HG03097 (cell line): ENCODE data around the gene IQCC.
A peak's percentile ranks its signal among the peaks of the same experiment; 100 is the strongest.
"Not testable (repeated sequence)": the region's sequence is repeated elsewhere in the genome, so short reads cannot be mapped to it uniquely, and the experiment has no call there.

Experiments used
- ATAC-seq: cut with Tn5 transposase; IDR thresholded peaks from one replicate; pipeline ENCODE4 v1.9.1; 2021; ENCODE audit not compliant: unreplicated experiment, low FRiP score

The IQCC gene

GRCh38 chr1:32205401-32206370, at the start of gene IQCC:
Gene IQCC (plus strand): TSS chr1:32205671. CDS start chr1:32205682, 11 bp downstream.
- ATAC-seq: no peak

- no peak for ATAC-seq
Measured at GRCh38 chr1:32159189-32159588, 46.3 kb upstream of the IQCC start.

GRCh38 chr1:32163405-32163804, 42.1 kb upstream of the IQCC start:
- no peak for ATAC-seq

DNA sequence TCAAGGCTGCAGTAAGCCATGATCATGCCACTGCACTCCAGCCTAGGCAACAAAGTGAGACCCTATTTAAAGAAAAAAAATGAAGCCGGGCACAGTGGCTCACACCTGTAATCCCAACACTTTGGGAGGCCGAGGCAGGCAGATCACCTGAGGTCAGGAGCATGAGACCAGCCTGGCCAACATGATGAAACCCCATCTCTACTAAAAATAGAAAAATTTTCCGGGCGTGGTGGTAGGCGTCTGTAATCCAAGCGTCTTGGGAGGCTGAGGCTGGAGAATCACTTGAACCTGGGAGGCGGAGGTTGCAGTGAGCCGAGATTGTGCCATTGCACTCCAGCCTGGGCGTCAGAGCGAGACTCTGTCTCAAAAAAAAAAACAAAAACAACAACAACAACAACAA, 39.8 kb upstream of the IQCC start:
- ATAC-seq: not testable (repeated sequence)

DNA sequence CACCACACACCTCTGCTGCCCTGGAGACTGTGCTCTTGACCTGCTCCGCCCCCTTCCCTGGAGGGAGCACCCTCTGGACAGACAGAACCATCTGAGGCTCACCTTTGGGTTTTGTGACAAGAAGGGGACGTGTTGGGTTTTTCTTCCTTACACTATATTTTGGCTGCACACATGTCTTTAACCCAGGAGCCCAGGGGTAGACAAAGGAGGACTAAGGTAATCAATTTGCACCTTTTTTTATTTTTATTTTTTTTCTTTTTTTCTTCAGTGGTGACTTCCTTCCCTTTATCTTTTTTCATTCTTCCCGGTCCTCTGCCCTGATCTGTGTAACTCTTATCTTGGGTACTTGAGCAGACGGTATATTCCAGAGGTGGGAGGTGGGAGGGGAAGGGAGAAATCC, 34.5 kb upstream of the IQCC start:
- ATAC-seq: no peak

DNA sequence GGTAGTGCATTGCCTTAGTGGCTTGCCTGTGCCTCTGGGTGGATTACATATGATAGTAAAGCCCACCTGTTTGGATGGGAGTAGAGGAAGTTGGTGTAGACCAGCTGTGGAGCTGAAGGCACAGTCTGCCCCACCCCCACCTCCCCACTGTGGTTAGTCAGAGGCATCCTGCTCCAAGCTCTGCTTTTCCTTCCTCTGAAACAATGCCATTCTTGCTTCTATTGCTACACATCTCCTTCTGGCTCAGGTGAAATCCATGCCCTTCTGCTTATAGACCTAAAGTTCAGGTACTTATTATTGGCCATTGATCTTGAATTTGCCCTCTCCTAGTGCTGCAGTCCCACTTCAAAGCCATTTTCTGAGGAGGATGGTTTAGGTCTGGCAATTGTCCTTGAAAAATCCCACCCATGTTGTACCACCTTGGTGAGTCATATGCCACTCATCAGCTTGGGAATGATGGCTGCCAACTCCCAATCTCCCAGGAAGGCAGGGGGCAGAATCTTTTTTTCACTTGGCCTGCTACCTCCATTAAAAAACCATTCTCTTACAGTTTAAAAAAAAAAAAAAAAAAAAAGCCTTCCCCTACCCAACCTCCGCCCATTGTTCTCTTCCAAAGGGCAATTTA, 32.7 kb upstream of the IQCC start:
- ATAC-seq: no peak

DNA sequence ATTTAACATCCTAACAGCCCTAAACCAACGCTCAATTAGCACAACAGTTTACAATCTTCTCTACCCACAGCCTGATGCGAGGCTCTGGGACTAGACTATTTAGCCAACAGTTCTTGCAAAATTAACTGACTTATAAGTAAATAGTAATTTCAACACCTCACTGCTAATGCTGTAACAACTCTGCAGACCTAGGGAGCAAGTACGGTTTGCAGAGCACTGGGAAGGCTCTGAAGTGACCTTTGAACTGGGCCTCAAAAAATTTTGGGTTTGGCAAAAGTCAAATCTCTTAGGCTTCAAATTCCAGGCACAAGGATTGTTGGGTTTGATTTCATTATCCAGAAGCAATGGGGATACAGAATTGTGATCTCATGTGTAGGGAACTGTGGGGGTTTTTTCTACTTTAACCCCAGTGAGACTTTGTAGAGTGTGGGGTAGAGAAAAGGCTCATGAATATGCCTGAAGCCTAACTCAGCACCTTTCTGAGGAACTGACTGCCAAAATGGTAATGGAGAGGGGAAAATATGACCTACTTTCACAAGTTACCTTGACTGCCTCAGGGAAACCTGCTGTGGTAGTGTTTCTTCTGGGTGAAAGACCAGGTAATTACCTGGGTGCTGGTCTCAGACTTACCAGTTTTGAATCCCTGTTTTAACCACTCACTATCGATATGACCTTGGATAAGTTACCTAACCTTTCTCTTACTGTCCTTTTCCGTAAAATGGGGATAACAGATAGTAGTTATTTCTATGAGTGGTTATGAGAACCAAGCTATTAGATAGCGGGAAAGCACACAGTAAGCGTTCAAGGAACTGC, 26.9 kb upstream of the IQCC start:
- ATAC-seq: no peak

DNA sequence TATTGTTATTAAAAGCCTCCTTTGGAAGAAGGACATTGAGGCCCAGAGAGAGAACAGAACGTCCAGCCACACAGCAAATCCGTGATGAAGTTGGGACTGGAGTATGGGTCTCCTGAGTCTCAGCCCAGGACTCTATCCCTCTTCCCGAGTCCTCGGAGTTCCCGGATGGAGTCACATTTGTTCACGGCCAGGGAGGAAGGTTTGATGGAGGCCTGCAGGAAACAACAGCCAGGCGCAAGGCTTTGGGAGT, 26.4 kb upstream of the IQCC start:
- ATAC-seq: no peak

DNA sequence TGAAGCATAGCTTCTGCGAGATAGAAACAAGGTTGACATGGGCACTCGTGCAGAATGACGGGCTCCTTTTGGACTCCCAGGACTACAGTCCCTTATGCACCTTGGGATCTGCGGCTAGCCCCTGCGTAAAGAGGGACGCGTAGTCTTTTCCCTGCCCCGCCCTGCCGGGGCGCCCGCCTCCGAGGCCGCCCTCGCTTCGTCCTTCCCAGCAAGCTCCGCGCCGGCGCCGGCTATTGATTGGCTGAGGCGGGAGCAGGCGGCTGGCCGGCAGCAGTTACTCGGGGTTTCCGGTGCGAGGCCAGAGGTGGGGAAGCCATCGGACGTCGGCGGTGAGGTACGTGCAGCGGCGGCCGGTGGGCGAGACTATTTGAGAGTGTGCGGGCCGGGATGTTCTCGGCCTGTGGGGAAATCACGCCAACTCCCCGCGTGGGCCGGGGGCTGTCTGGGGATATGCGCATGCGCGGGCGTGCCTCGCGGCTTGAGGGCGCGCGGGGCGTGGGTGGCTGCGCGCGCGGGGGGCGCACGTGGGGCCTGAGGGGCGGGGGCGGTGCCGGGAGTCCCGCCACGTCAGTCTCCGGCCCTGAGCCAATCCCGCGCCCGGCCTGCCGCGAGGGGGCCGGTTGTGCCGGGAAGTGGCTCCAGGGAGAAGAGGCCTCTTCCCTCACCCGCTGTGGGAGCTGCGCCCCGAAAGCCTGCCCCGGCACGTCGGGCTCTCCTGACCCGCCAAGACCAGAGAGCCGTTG, 25.9 kb upstream of the IQCC start, which contains the start of gene TXLNA:
Gene TXLNA, plus strand, starts transcription at position 233 of the 743 bp plus-strand sequence. CDS start 671 bp downstream, outside the sequence.
- ATAC-seq: peak; percentile 80

DNA sequence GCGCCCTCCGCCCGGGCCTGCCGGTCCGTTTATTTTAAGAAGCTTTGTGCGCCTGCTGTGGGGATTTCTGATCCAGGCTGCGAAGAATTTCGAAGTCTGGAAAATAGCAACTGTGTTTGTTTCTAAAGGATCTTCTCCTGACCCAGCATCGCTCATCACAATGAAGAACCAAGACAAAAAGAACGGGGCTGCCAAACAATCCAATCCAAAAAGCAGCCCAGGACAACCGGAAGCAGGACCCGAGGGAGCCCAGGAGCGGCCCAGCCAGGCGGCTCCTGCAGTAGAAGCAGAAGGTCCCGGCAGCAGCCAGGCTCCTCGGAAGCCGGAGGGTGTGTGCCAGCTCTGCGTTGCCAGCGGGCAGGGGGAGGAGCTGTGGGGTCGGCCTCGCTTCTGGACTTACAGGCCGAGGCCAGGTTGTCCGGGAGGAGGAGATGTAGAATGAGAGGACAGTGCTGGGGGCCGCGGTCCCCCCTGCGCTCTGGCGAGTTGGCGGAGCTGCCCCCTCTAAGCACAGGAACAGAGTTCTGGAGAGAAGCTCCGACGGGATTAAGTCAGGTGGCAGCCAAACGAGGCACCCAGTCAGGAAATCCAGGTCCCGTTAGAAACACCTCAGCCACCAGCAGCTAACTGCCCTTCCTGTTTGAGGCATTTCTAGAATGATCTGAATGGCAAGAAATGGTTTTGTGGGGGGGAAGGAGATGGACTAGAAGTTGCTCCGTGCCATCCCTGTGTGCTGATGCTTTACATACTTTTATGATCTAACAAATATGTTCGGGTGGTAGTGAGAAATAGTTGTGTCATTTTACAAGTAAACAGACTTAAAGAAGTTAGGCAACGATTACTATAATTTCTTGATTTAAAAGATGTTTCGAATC, 25.0 kb upstream of the IQCC start:
- no peak for ATAC-seq

- no peak for ATAC-seq
Measured at GRCh38 chr1:32181065-32181464, 24.4 kb upstream of the IQCC start.

DNA sequence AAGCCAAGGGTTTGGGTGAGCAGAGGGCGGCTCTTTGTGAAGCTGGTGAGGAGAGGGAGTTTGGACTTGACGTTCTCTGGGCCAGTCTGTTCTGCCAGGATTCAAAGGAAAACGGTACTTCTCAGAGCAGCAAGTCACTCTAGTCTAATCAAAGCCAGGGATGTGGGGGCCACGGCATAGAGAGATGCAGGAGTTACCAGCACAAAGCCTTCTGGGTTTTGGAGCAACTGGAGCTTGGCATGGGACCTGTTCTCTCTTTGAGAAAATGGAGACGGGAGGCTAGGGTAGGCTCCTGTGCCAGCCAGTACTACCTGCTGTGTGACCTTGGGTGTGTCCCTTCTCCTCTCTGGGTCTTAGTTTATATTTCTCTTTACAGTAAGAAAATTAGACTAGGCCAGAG, 23.9 kb upstream of the IQCC start:
- no peak for ATAC-seq

DNA sequence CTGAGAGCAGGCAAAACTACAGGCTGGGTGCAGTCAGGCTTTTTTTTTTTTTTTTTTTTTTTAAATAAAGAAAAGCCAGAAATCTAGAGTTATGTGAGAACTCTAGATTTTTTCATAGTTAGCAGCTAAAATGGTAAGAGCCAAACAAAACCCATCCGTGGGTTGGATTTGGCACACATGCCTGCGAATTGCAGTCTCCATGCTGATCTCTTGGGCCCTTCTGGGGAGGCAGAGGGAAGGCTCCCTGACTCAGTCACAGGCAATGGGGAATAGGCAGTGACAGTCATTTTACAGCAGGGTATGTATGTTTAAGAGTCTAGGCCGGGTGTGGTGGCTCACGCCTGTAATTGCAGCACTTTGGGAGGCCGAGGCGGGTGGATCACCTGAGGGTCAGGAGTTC, 23.4 kb upstream of the IQCC start:
- no peak for ATAC-seq

- no peak for ATAC-seq
Measured at GRCh38 chr1:32184650-32185049, 20.8 kb upstream of the IQCC start.

DNA sequence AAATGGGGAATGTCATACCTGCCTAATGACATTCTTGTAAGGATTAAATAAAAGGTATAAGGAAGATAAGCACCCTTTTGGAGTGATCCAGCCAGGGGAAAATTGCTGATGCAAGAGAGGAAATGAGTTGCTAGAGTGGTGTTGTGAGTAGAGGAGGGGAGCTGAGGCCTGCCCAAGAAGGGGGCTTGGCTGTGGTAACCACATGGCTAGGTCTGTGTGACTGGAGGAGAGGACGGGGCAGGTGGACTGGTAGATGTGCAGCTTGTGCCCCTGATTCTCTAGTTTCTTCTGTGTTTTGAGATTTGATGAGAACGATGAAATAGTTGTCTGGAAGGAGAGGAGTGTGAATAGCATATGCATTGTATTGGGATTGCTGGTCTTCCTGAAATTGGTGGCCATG, 19.4 kb upstream of the IQCC start:
- ATAC-seq: no peak

DNA sequence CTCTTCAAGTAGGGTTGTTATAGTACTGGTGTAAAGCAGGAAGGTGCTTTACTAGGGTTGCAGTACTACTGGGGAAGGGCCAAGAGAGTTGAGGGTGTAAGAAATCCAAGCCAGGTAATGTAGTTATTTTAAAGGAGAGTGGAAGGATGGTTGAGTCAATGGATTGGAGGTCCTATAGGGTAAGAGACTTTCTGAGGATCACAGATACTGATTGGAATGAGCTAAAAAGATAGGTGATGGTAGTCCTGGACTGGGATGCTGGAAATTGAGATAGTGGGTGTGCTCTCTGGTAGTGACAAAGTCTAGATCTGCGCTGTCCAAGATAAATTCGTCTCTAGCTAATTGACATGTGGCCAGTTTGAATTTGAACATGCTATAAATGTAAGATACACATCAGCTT, 19.0 kb upstream of the IQCC start:
- no peak for ATAC-seq

DNA sequence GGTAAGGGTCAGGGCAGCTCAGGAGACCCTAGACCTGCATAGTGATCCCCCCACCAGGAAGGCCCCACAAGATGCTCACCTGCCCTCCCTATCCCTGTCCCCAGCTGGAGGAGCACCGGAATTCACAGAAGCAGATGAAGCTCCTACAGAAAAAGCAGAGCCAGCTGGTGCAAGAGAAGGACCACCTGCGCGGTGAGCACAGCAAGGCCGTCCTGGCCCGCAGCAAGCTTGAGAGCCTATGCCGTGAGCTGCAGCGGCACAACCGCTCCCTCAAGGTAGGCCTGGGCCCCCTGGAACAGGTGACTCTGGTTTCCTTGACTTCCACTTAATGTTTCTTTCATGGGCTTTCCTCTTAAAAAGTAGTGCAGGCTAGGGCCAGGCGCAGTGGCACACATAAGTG, 17.6 kb upstream of the IQCC start:
- no peak for ATAC-seq

GRCh38 chr1:32192220-32192948, 13.1 kb upstream of the IQCC start:
- ATAC-seq: no peak

GRCh38 chr1:32194984-32195383, 10.5 kb upstream of the IQCC start:
- no peak for ATAC-seq
